ENCODE measurements around the gene GIT1.

DNA sequence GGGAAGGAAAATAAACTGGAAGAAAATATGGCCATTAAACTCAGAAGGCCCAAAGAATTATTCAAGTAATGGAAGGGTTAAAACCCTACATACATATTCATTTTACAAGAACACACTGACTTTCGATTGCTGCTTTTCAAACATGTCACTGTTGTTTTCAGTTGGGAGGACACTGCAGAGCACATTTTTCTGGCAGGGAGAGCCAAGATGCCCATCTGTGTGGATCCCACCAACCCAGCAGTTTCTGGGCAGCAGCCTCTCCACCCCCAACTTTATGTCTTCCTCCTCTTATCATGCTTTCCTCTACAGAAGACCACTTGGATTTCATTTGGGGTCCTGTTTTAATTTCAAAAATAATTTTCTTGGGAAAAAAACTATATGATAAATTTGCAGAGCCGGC, 40.4 kb upstream of the GIT1 start:
- TF ChIP-seq, protein P1, sequence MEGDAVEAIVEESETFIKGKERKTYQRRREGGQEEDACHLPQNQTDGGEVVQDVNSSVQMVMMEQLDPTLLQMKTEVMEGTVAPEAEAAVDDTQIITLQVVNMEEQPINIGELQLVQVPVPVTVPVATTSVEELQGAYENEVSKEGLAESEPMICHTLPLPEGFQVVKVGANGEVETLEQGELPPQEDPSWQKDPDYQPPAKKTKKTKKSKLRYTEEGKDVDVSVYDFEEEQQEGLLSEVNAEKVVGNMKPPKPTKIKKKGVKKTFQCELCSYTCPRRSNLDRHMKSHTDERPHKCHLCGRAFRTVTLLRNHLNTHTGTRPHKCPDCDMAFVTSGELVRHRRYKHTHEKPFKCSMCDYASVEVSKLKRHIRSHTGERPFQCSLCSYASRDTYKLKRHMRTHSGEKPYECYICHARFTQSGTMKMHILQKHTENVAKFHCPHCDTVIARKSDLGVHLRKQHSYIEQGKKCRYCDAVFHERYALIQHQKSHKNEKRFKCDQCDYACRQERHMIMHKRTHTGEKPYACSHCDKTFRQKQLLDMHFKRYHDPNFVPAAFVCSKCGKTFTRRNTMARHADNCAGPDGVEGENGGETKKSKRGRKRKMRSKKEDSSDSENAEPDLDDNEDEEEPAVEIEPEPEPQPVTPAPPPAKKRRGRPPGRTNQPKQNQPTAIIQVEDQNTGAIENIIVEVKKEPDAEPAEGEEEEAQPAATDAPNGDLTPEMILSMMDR (IDR thresholded peaks at IDR 0.05), result no peak
- no peak for TF ChIP-seq POLR2A (IDR thresholded peaks at IDR 0.05)
- TF ChIP-seq POLR2AphosphoS5 (IDR thresholded peaks at IDR 0.05), result no peak
- no peak for TF ChIP-seq EP300 (IDR thresholded peaks at IDR 0.05)

Data from stomach (tissue), 4 donors.